Midbrain (tissue), 1 donor: ENCODE measurements around the gene SERPINI1.

ENCODE experiments used
- DNase-seq: peaks from one replicate; lab custom pipeline; 2025; lab: John Stamatoyannopoulos, UW

Gene SERPINI1

GRCh38 chr3:167851171-167851570, 115.7 kb downstream of the SERPINI1 start:
- no peak for DNase-seq

- DNase-seq = no peak
Observed at GRCh38 chr3:167851749-167852148, 116.2 kb downstream of the SERPINI1 start.

- no peak for DNase-seq
Observed at GRCh38 chr3:167852216-167852615, 116.7 kb downstream of the SERPINI1 start.

GRCh38 chr3:167854063-167854462, 118.5 kb downstream of the SERPINI1 start:
- DNase-seq = no peak

- DNase-seq = no peak
Observed at GRCh38 chr3:167854846-167855245, 119.3 kb downstream of the SERPINI1 start.

GRCh38 chr3:167855306-167855705, 119.8 kb downstream of the SERPINI1 start:
- no peak for DNase-seq

- DNase-seq = no peak
Observed at GRCh38 chr3:167858865-167859264, 123.3 kb downstream of the SERPINI1 start.

- no peak for DNase-seq
Observed at GRCh38 chr3:167859610-167860009, 124.1 kb downstream of the SERPINI1 start.

- no peak for DNase-seq
Observed at GRCh38 chr3:167861649-167862048, 126.1 kb downstream of the SERPINI1 start.

GRCh38 chr3:167862104-167862730, 126.7 kb downstream of the SERPINI1 start:
- no peak for DNase-seq

- no peak for DNase-seq
Observed at GRCh38 chr3:167863811-167864551, 128.5 kb downstream of the SERPINI1 start.

GRCh38 chr3:167864552-167864874, 129.0 kb downstream of the SERPINI1 start:
- DNase-seq = no peak

- DNase-seq = no peak
Observed at GRCh38 chr3:167866331-167866730, 130.8 kb downstream of the SERPINI1 start.

GRCh38 chr3:167867981-167868380, 132.5 kb downstream of the SERPINI1 start:
- DNase-seq = no peak

- DNase-seq = no peak
Observed at GRCh38 chr3:167870181-167870580, 134.7 kb downstream of the SERPINI1 start.

- no peak for DNase-seq
Observed at GRCh38 chr3:167870759-167871158, 135.2 kb downstream of the SERPINI1 start.

GRCh38 chr3:167872032-167872431, 136.5 kb downstream of the SERPINI1 start:
- no peak for DNase-seq

GRCh38 chr3:167872941-167873340, 137.4 kb downstream of the SERPINI1 start:
- no peak for DNase-seq

GRCh38 chr3:167874671-167875372, 139.3 kb downstream of the SERPINI1 start:
- DNase-seq = no peak
